ENCODE results near the gene NFATC2. TPM values are rescaled to one million over a fixed set of nuclear protein-coding genes. Genes with fewer than 3 reads are reported as not detected.
A peak's percentile ranks its signal among the peaks of the same experiment; 100 is the strongest.

Gene NFATC2
- total RNA-seq, 4 donors from 2014 or later, result 8.8 to 15.6 (median 13.0) TPM

GRCh38 chr20:51446656-51447055 is 95.9 kb downstream of the NFATC2 start:
- Histone ChIP-seq H3K27me3 (no peaks in the 10 kb centered on the region), H3K27ac (replicated peaks in 1 of 4) (peak overlapping the region; percentile 70 to 78 (median 76)), H3K4me3 (peak overlapping the region in 1 of 4 donors; percentile 5), H3K9me3 (no peaks in the 10 kb centered on the region), H3K4me1 (peaks cover 34 to 58% (median 55%) of the 10 kb centered on the region in 4 donors), H3K36me3 (no peaks in the 10 kb centered on the region)
- intact Hi-C loops (cut with DNase I), result no loop called here
- 34% methylated on average over 10 of the region's 10 CpGs for WGBS
- no peak for DNase-seq (ENCODE audit: extremely low spot score)
- TF ChIP-seq POLR2AphosphoS5 (IDR thresholded peaks at IDR 0.05) (no peak), CTCF (IDR thresholded peaks at IDR 0.05) (no peak), POLR2A (IDR thresholded peaks at IDR 0.05; ENCODE audit: low read depth) (no peak), EP300 (IDR thresholded peaks at IDR 0.05) (no peak)

- H3K9me3 ChIP-seq, result no peaks in the 10 kb centered on the region
- H3K36me3 ChIP-seq, result peaks cover 0 to 1% (median under 1%) of the 10 kb centered on the region in 4 donors
- no peak overlapping the region for H3K4me3 ChIP-seq
- TF ChIP-seq POLR2AphosphoS5 (IDR thresholded peaks at IDR 0.05) (no peak), CTCF (IDR thresholded peaks at IDR 0.05) (no peak), POLR2A (IDR thresholded peaks at IDR 0.05; ENCODE audit: low read depth) (no peak), EP300 (IDR thresholded peaks at IDR 0.05) (no peak)
- 56% methylated on average over 2 of the region's 2 CpGs for WGBS
- DNase-seq (ENCODE audit: extremely low spot score), result no peak
- H3K27ac ChIP-seq (replicated peaks in 1 of 4), result peak overlapping the region; percentile 70 to 78 (median 76)
- H3K27me3 ChIP-seq, result no peaks in the 10 kb centered on the region
- intact Hi-C loops (cut with DNase I), result no loop called here
- H3K4me1 ChIP-seq, result peaks cover 34 to 56% (median 55%) of the 10 kb centered on the region in 4 donors
Observed at GRCh38 chr20:51446230-51446629, 96.3 kb downstream of the NFATC2 start.

GRCh38 chr20:51445591-51445990 is 96.9 kb downstream of the NFATC2 start:
- 93% methylated on average over 8 of the region's 8 CpGs for WGBS
- Histone ChIP-seq H3K4me1 (peaks cover 34 to 50% (median 49%) of the 10 kb centered on the region in 4 donors), H3K36me3 (peaks cover 0 to 6% (median 2%) of the 10 kb centered on the region in 4 donors), H3K9me3 (no peaks in the 10 kb centered on the region), H3K27me3 (no peaks in the 10 kb centered on the region), H3K27ac (replicated peaks in 1 of 4) (peak overlapping the region in 1 of 4 donors; percentile 77), H3K4me3 (no peak overlapping the region)
- intact Hi-C loops (cut with DNase I), result no loop called here
- TF ChIP-seq POLR2A (IDR thresholded peaks at IDR 0.05; ENCODE audit: low read depth), result no peak
- no peak for TF ChIP-seq POLR2AphosphoS5 (IDR thresholded peaks at IDR 0.05)
- no peak for TF ChIP-seq CTCF (IDR thresholded peaks at IDR 0.05)
- no peak for TF ChIP-seq EP300 (IDR thresholded peaks at IDR 0.05)
- no peak for DNase-seq (ENCODE audit: extremely low spot score)

GRCh38 chr20:51444922-51445438 is 97.5 kb downstream of the NFATC2 start:
- no peaks in the 10 kb centered on the region for H3K27me3 ChIP-seq
- intact Hi-C loops (cut with DNase I), result no loop called here
- no peaks in the 10 kb centered on the region for H3K9me3 ChIP-seq
- TF ChIP-seq POLR2A (IDR thresholded peaks at IDR 0.05; ENCODE audit: low read depth) (no peak), EP300 (IDR thresholded peaks at IDR 0.05) (no peak), POLR2AphosphoS5 (IDR thresholded peaks at IDR 0.05) (no peak), CTCF (IDR thresholded peaks at IDR 0.05) (no peak)
- H3K27ac ChIP-seq (replicated peaks in 1 of 4), result no peak overlapping the region
- no peak overlapping the region for H3K4me3 ChIP-seq
- 95% methylated on average over 9 of the region's 9 CpGs for WGBS
- peaks cover 34 to 44% (median 43%) of the 10 kb centered on the region in 4 donors for H3K4me1 ChIP-seq
- DNase-seq (ENCODE audit: extremely low spot score), result no peak
- H3K36me3 ChIP-seq, result peaks cover 0 to 8% (median 2%) of the 10 kb centered on the region in 4 donors

GRCh38 chr20:51444467-51444866 is 98.1 kb downstream of the NFATC2 start:
- H3K4me3 ChIP-seq, result no peak overlapping the region
- no peak for DNase-seq (ENCODE audit: extremely low spot score)
- H3K27ac ChIP-seq (replicated peaks in 1 of 4), result no peak overlapping the region
- 81% methylated on average over 8 of the region's 9 CpGs for WGBS
- no peaks in the 10 kb centered on the region for H3K27me3 ChIP-seq
- intact Hi-C loops (cut with DNase I), result no loop called here
- H3K9me3 ChIP-seq, result no peaks in the 10 kb centered on the region
- H3K36me3 ChIP-seq, result peaks cover 0 to 8% (median 2%) of the 10 kb centered on the region in 4 donors
- peaks cover 33 to 41% (median 38%) of the 10 kb centered on the region in 4 donors for H3K4me1 ChIP-seq
- TF ChIP-seq POLR2A (IDR thresholded peaks at IDR 0.05; ENCODE audit: low read depth), result no peak
- TF ChIP-seq EP300 (IDR thresholded peaks at IDR 0.05), result no peak
- TF ChIP-seq POLR2AphosphoS5 (IDR thresholded peaks at IDR 0.05), result no peak
- no peak for TF ChIP-seq CTCF (IDR thresholded peaks at IDR 0.05)

Data from esophagus muscularis mucosa (tissue), 4 donors.